Right ventricle myocardium inferior (tissue), 1 donor: Measurements from ENCODE around the gene TIAM2. TPM values are rescaled to one million over a fixed set of nuclear protein-coding genes. Genes with fewer than 3 reads are reported as not detected.
"Not testable (repeated sequence)": the region's sequence is repeated elsewhere in the genome, so short reads cannot be mapped to it uniquely, and the experiment has no call there.

Source experiments
- ATAC-seq: fragments of 200-7000 bp; cut with Tn5 transposase; one replicate; pipeline ENCODE4 v1.9.1; 2020; ENCODE audit warnings: mild to moderate bottlenecking, moderate library complexity
- DNase-seq: peaks from one replicate; pipeline ENCODE4 v3.0.0; 2021; ENCODE audit errors: missing footprints
- intact Hi-C: fragments of 100-400 bp; cut with DNase I; formaldehyde crosslinking; loops from one replicate; pipeline ENCODE4 v1.11.0; 2022
- total RNA-seq: library from RNA; stranded (reverse); fragmentation: NEBNext Ultra II Directional; extraction: Animal tissue kit (Norgen Biotek cat#: 25700); gene quantifications from one replicate; pipeline ENCODE4 v1.2.1, GENCODE V29; 2021
- donor health status: DM: no; HTN: yes; CAD: no; lungs with severe emphysema.

TIAM2 gene
- total RNA-seq, 1 donor from 2014 or later, result 11.1 TPM

GRCh38 chr6:155115893-155116570 lies 120.9 kb downstream of the TIAM2 start:
- intact Hi-C loops, result no loop called here
- ATAC-seq, result no peak
- no peak for DNase-seq

GRCh38 chr6:155116571-155116910 lies 121.4 kb downstream of the TIAM2 start:
- ATAC-seq (no peak), DNase-seq (no peak)
- intact Hi-C loops, result no loop called here

GRCh38 chr6:155117256-155117655 lies 122.1 kb downstream of the TIAM2 start:
- intact Hi-C loops, result no loop called here
- DNase-seq (no peak), ATAC-seq (no peak)

GRCh38 chr6:155117785-155118184 lies 122.7 kb downstream of the TIAM2 start:
- intact Hi-C loops, result no loop called here
- no peak for ATAC-seq
- no peak for DNase-seq

GRCh38 chr6:155119201-155119600 lies 124.1 kb downstream of the TIAM2 start:
- intact Hi-C loops, DNase-seq, ATAC-seq: not testable (repeated sequence)

GRCh38 chr6:155120034-155120433 lies 124.9 kb downstream of the TIAM2 start:
- no peak for DNase-seq
- intact Hi-C loops, result no loop called here
- ATAC-seq, result no peak

GRCh38 chr6:155121294-155121693 lies 126.2 kb downstream of the TIAM2 start:
- ATAC-seq (no peak), DNase-seq (no peak)
- intact Hi-C loops, result no loop called here

GRCh38 chr6:155121699-155122098 lies 126.6 kb downstream of the TIAM2 start:
- ATAC-seq (peak; percentile 39), DNase-seq (no peak)
- intact Hi-C loops, result no loop called here

GRCh38 chr6:155122199-155122950 lies 127.3 kb downstream of the TIAM2 start:
- ATAC-seq (no peak), DNase-seq (no peak)
- intact Hi-C loops, result no loop called here

GRCh38 chr6:155123520-155123919 lies 128.4 kb downstream of the TIAM2 start:
- intact Hi-C loops, result no loop called here
- ATAC-seq (no peak), DNase-seq (no peak)

GRCh38 chr6:155125906-155126305 lies 130.8 kb downstream of the TIAM2 start:
- intact Hi-C loops, result no loop called here
- ATAC-seq, result no peak
- DNase-seq, result no peak

GRCh38 chr6:155126727-155127439 lies 131.8 kb downstream of the TIAM2 start:
- ATAC-seq (no peak), DNase-seq (no peak)
- intact Hi-C loops, result no loop called here

- no peak for DNase-seq
- intact Hi-C loops, result no loop called here
- ATAC-seq, result no peak
Observed at GRCh38 chr6:155128977-155129376, 133.9 kb downstream of the TIAM2 start.

- DNase-seq (no peak), ATAC-seq (no peak)
- intact Hi-C loops, result no loop called here
Observed at GRCh38 chr6:155129744-155130143, 134.6 kb downstream of the TIAM2 start.

GRCh38 chr6:155130161-155130853 lies 135.2 kb downstream of the TIAM2 start:
- no peak for ATAC-seq
- intact Hi-C loops, result no loop called here
- DNase-seq, result no peak

GRCh38 chr6:155132617-155133016 lies 137.5 kb downstream of the TIAM2 start:
- DNase-seq (no peak), ATAC-seq (no peak)
- intact Hi-C loops, result no loop called here

- DNase-seq, result no peak
- ATAC-seq, result no peak
- intact Hi-C loops, result no loop called here
Observed at GRCh38 chr6:155141002-155141401, 145.9 kb downstream of the TIAM2 start.

- intact Hi-C loops, result no loop called here
- ATAC-seq (no peak), DNase-seq (no peak)
Observed at GRCh38 chr6:155141512-155141911, 146.4 kb downstream of the TIAM2 start.
